HEK293 (cell line): Measurements from ENCODE around the gene TMPRSS6.

Experiments used
- CTCF ChIA-PET: fragments of 350-600 bp; formaldehyde crosslinking; extraction: SDS; loops from one replicate; lab custom pipeline; 2021; ENCODE audit warnings: antibody characterized with exemption; lab: Yijun Ruan, JAX
- POLR2A ChIA-PET: fragments of 300-600 bp; formaldehyde crosslinking; extraction: SDS; loops from one replicate; lab custom pipeline; 2020; ENCODE audit warnings: antibody characterized with exemption, inconsistent platforms; lab: Yijun Ruan, JAX
- H3K27ac ChIP-seq: fragments of 200-500 bp; sonication (Bioruptor generic); 2 replicates; pipeline ENCODE4 v1.5.1; 2014; ENCODE audit warnings: low read depth, low read length, control low read depth, inconsistent platforms; ENCODE audit errors: extremely low read depth
- H3K36me3 ChIP-seq, 2 experiments: fragments of 200-500 bp in 1 of 2; sonication (Bioruptor generic) in 1 of 2; 1 replicate in 1 of 2; 2 replicates in 1 of 2; pipeline ENCODE4 v1.5.1; 2014 to 2017; ENCODE audit warnings: inconsistent platforms in 2 of 2, low read length in 2 of 2; ENCODE audit not compliant: control insufficient read depth in 2 of 2, insufficient read depth in 1 of 2
- H3K4me1 ChIP-seq: fragments of 200-500 bp; sonication (Bioruptor generic); 2 replicates; pipeline ENCODE4 v1.5.1; 2014; ENCODE audit warnings: mild to moderate bottlenecking, low read length, inconsistent platforms; ENCODE audit not compliant: control insufficient read depth, insufficient read depth
- H3K4me3 ChIP-seq: 2 replicates; pipeline ENCODE4 v1.5.1; 2011; ENCODE audit warnings: low read depth, mild to moderate bottlenecking, control low read depth, low read length, moderate library complexity
- H3K9me3 ChIP-seq: fragments of 200-500 bp; sonication (Bioruptor generic); 2 replicates; pipeline ENCODE4 v1.5.1; 2014; ENCODE audit warnings: low read depth, low read length, inconsistent platforms; ENCODE audit not compliant: control insufficient read depth, insufficient read depth
- BCL11A ChIP-seq: fragments of 450-650 bp; formaldehyde crosslinking; IDR thresholded peaks from 2 replicates; pipeline ENCODE4 v1.5.1; 2016; ENCODE audit warnings: low read depth, missing biosample characterization, missing genetic modification characterization
- EGR2 ChIP-seq: fragments of 450-650 bp; formaldehyde crosslinking; IDR thresholded peaks from 2 replicates; pipeline ENCODE4 v1.5.1; 2016; ENCODE audit warnings: low read depth, missing biosample characterization, missing genetic modification characterization
- FEZF1 ChIP-seq: fragments of 450-650 bp; formaldehyde crosslinking; IDR thresholded peaks from 2 replicates; pipeline ENCODE4 v1.5.1; 2016; ENCODE audit warnings: missing biosample characterization, missing genetic modification characterization
- YY2 ChIP-seq: fragments of 450-650 bp; formaldehyde crosslinking; IDR thresholded peaks from 2 replicates; pipeline ENCODE4 v1.5.1; 2016; ENCODE audit warnings: missing biosample characterization, missing genetic modification characterization
- ZFP41 ChIP-seq: fragments of 450-650 bp; formaldehyde crosslinking; IDR thresholded peaks from 2 replicates; pipeline ENCODE4 v1.5.1; 2016; ENCODE audit warnings: missing biosample characterization, missing genetic modification characterization, borderline replicate concordance
- ZNF16 ChIP-seq: fragments of 450-650 bp; formaldehyde crosslinking; IDR thresholded peaks from 2 replicates; pipeline ENCODE4 v1.5.1; 2016; ENCODE audit warnings: low read depth, missing biosample characterization, missing genetic modification characterization
- ZNF202 ChIP-seq: fragments of 450-650 bp; formaldehyde crosslinking; IDR thresholded peaks from 2 replicates; pipeline ENCODE4 v1.5.1; 2016; ENCODE audit warnings: missing biosample characterization, missing genetic modification characterization, borderline replicate concordance
- ZNF239 ChIP-seq: fragments of 450-650 bp; formaldehyde crosslinking; IDR thresholded peaks from 2 replicates; pipeline ENCODE4 v1.5.1; 2016; ENCODE audit warnings: missing biosample characterization, missing genetic modification characterization
- ZNF335 ChIP-seq: fragments of 450-650 bp; formaldehyde crosslinking; conservative IDR thresholded peaks from 2 replicates; pipeline ENCODE4 v1.5.1; 2016; ENCODE audit warnings: missing biosample characterization, missing genetic modification characterization
- ZNF433 ChIP-seq: fragments of 450-650 bp; formaldehyde crosslinking; IDR thresholded peaks from 2 replicates; pipeline ENCODE4 v1.5.1; 2016; ENCODE audit warnings: missing biosample characterization, missing genetic modification characterization, low read depth
- ZNF48 ChIP-seq: fragments of 450-650 bp; formaldehyde crosslinking; IDR thresholded peaks from 2 replicates; pipeline ENCODE4 v1.5.1; 2016; ENCODE audit warnings: missing biosample characterization, missing genetic modification characterization
- ZNF518A ChIP-seq: fragments of 450-650 bp; formaldehyde crosslinking; conservative IDR thresholded peaks from 2 replicates; pipeline ENCODE4 v1.5.1; 2016; ENCODE audit warnings: low read depth, missing biosample characterization, missing genetic modification characterization
- ZNF558 ChIP-seq: fragments of 450-650 bp; formaldehyde crosslinking; IDR thresholded peaks from 2 replicates; pipeline ENCODE4 v1.5.1; 2016; ENCODE audit warnings: missing biosample characterization, missing genetic modification characterization
- ZNF785 ChIP-seq: fragments of 450-650 bp; formaldehyde crosslinking; IDR thresholded peaks from 2 replicates; pipeline ENCODE4 v1.5.1; 2016; ENCODE audit warnings: missing biosample characterization, missing genetic modification characterization
- TF ChIP-seq, protein P1 (sequence below): fragments of 450-650 bp; formaldehyde crosslinking; IDR thresholded peaks from 2 replicates; pipeline ENCODE4 v1.5.1; 2016; ENCODE audit warnings: missing biosample characterization, missing genetic modification characterization
- TF ChIP-seq, protein P2 (sequence below): fragments of 450-650 bp; formaldehyde crosslinking; IDR thresholded peaks from 2 replicates; pipeline ENCODE4 v1.5.1; 2016; ENCODE audit warnings: missing biosample characterization, missing genetic modification characterization
- TF ChIP-seq, protein P3 (sequence below): fragments of 450-650 bp; formaldehyde crosslinking; IDR thresholded peaks from 2 replicates; pipeline ENCODE4 v1.5.1; 2016; ENCODE audit warnings: missing biosample characterization, missing genetic modification characterization

Gene TMPRSS6

GRCh38 chr22:37111156-37111717 lies 1.7 kb upstream of the TMPRSS6 start (continued):
- TF ChIP-seq EGR2 (tag by site-specific recombination) (peak; percentile 18; the same call in 1 of the 2 replicates), ZNF239 (no peak), ZFP41 (tag by site-specific recombination) (no peak), ZNF335 (tag by site-specific recombination) (no peak), YY2 (tag by site-specific recombination) (0 out of 2 replicates have a peak, but pooled peaks have one; percentile 25), ZNF785 (tag by site-specific recombination) (peak; percentile 52; the same call in 1 of the 2 replicates), ZNF48 (tag by site-specific recombination) (no peak), ZNF518A (tag by site-specific recombination) (no peak)
- TF ChIP-seq, protein P1, sequence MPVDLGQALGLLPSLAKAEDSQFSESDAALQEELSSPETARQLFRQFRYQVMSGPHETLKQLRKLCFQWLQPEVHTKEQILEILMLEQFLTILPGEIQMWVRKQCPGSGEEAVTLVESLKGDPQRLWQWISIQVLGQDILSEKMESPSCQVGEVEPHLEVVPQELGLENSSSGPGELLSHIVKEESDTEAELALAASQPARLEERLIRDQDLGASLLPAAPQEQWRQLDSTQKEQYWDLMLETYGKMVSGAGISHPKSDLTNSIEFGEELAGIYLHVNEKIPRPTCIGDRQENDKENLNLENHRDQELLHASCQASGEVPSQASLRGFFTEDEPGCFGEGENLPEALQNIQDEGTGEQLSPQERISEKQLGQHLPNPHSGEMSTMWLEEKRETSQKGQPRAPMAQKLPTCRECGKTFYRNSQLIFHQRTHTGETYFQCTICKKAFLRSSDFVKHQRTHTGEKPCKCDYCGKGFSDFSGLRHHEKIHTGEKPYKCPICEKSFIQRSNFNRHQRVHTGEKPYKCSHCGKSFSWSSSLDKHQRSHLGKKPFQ (tag by site-specific recombination) = peak; percentile 99
- TF ChIP-seq, all 188 proteins: peak for 7

GRCh38 chr22:37107816-37108621 lies 1.5 kb downstream of the TMPRSS6 start:
- no peaks in the 10 kb centered on the region for H3K9me3 ChIP-seq
- H3K4me3 ChIP-seq = no peak overlapping the region
- H3K36me3 ChIP-seq = no peaks in the 10 kb centered on the region
- POLR2A ChIA-PET = no interaction called here
- H3K27ac ChIP-seq = no peak overlapping the region
- CTCF ChIA-PET = no interaction called here
- TF ChIP-seq ZNF202 (tag by site-specific recombination) = no peak
- TF ChIP-seq ZNF558 (tag by site-specific recombination) = no peak
- TF ChIP-seq BCL11A = no peak
- no peak for TF ChIP-seq ZNF433 (tag by site-specific recombination)
- no peak for TF ChIP-seq FEZF1 (tag by site-specific recombination)
- TF ChIP-seq ZNF16 (tag by site-specific recombination) = no peak
- TF ChIP-seq, protein P2, sequence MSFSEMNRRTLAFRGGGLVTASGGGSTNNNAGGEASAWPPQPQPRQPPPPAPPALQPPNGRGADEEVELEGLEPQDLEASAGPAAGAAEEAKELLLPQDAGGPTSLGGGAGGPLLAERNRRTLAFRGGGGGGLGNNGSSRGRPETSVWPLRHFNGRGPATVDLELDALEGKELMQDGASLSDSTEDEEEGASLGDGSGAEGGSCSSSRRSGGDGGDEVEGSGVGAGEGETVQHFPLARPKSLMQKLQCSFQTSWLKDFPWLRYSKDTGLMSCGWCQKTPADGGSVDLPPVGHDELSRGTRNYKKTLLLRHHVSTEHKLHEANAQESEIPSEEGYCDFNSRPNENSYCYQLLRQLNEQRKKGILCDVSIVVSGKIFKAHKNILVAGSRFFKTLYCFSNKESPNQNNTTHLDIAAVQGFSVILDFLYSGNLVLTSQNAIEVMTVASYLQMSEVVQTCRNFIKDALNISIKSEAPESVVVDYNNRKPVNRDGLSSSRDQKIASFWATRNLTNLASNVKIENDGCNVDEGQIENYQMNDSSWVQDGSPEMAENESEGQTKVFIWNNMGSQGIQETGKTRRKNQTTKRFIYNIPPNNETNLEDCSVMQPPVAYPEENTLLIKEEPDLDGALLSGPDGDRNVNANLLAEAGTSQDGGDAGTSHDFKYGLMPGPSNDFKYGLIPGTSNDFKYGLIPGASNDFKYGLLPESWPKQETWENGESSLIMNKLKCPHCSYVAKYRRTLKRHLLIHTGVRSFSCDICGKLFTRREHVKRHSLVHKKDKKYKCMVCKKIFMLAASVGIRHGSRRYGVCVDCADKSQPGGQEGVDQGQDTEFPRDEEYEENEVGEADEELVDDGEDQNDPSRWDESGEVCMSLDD = no peak
- TF ChIP-seq, protein P3, sequence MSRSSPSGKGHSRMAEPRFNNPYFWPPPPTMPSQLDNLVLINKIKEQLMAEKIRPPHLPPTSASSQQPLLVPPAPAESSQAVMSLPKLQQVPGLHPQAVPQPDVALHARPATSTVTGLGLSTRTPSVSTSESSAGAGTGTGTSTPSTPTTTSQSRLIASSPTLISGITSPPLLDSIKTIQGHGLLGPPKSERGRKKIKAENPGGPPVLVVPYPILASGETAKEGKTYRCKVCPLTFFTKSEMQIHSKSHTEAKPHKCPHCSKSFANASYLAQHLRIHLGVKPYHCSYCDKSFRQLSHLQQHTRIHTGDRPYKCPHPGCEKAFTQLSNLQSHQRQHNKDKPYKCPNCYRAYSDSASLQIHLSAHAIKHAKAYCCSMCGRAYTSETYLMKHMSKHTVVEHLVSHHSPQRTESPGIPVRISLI (tag by site-specific recombination) = no peak
- no peaks in the 10 kb centered on the region for H3K4me1 ChIP-seq
